ENCODE data around the gene HINT2. TPM values are rescaled to one million over a fixed set of nuclear protein-coding genes. Genes with fewer than 3 reads are reported as not detected.

Gene HINT2
- total RNA-seq, result 10 to 100 TPM; 69.2 to 80.9 TPM

- DNase-seq, result peak; percentile 97 to 99
- Mint-ChIP-seq H3K9me3 (no peaks in the 10 kb centered on the region), H3K36me3 (ENCODE audit: insufficient read depth in 2 of 2) (peaks cover 0 to 6% of the 10 kb centered on the region in 2 donors), H3K4me1 (ENCODE audit: low read depth) (peaks cover 47% of the 10 kb centered on the region), H3K27me3 (ENCODE audit: low read depth) (no peaks in the 10 kb centered on the region), H3K27ac (peak within 1 kb of the TSS; percentile 94), H3K4me3 (peak within 1 kb of the TSS; percentile 86 to 89)
- peak; percentile 85 for ATAC-seq (replicated peaks in 1 of 2)
Measured at GRCh38 chr9:35814841-35815543, at the start of gene HINT2. HINT2 (minus strand) TSS chr9:35815042; CDS start chr9:35814979, 63 bp downstream.

- Mint-ChIP-seq H3K9me3 (no peaks in the 10 kb centered on the region), H3K36me3 (ENCODE audit: insufficient read depth in 2 of 2) (no peaks in the 10 kb centered on the region), H3K27ac (no peak overlapping the region), H3K27me3 (ENCODE audit: low read depth) (peaks cover 23% of the 10 kb centered on the region), H3K4me1 (ENCODE audit: low read depth) (no peaks in the 10 kb centered on the region), H3K4me3 (no peak overlapping the region)
- ATAC-seq (replicated peaks in 1 of 2) (no peak), DNase-seq (no peak)
Measured at GRCh38 chr9:35863583-35863982, 48.7 kb upstream of the HINT2 start.

- Mint-ChIP-seq H3K9me3 (no peaks in the 10 kb centered on the region), H3K27ac (no peak overlapping the region), H3K4me3 (no peak overlapping the region), H3K4me1 (ENCODE audit: low read depth) (no peaks in the 10 kb centered on the region), H3K27me3 (ENCODE audit: low read depth) (peaks cover 23% of the 10 kb centered on the region), H3K36me3 (ENCODE audit: insufficient read depth in 2 of 2) (no peaks in the 10 kb centered on the region)
- ATAC-seq (replicated peaks in 1 of 2), result no peak
- DNase-seq, result no peak
Measured at GRCh38 chr9:35862328-35862727, 47.5 kb upstream of the HINT2 start.

- ATAC-seq (replicated peaks in 1 of 2) (no peak), DNase-seq (no peak)
- Mint-ChIP-seq H3K27me3 (ENCODE audit: low read depth) (peaks cover 23% of the 10 kb centered on the region), H3K4me3 (no peak overlapping the region), H3K36me3 (ENCODE audit: insufficient read depth in 2 of 2) (no peaks in the 10 kb centered on the region), H3K9me3 (no peaks in the 10 kb centered on the region), H3K4me1 (ENCODE audit: low read depth) (no peaks in the 10 kb centered on the region), H3K27ac (no peak overlapping the region)
Measured at GRCh38 chr9:35861161-35861897, 46.5 kb upstream of the HINT2 start.

GRCh38 chr9:35859990-35860339, 45.1 kb upstream of the HINT2 start:
- Mint-ChIP-seq H3K4me1 (ENCODE audit: low read depth) (no peaks in the 10 kb centered on the region), H3K27me3 (ENCODE audit: low read depth) (peaks cover 23% of the 10 kb centered on the region), H3K9me3 (no peaks in the 10 kb centered on the region), H3K27ac (no peak overlapping the region), H3K36me3 (ENCODE audit: insufficient read depth in 2 of 2) (no peaks in the 10 kb centered on the region), H3K4me3 (no peak overlapping the region)
- ATAC-seq (replicated peaks in 1 of 2), result no peak
- DNase-seq, result no peak

GRCh38 chr9:35859310-35859989, 44.6 kb upstream of the HINT2 start:
- H3K27me3 Mint-ChIP-seq (ENCODE audit: low read depth), result peaks cover 23% of the 10 kb centered on the region
- no peak overlapping the region for H3K27ac Mint-ChIP-seq
- no peaks in the 10 kb centered on the region for H3K36me3 Mint-ChIP-seq (ENCODE audit: insufficient read depth in 2 of 2)
- H3K4me3 Mint-ChIP-seq, result no peak overlapping the region
- H3K9me3 Mint-ChIP-seq, result no peaks in the 10 kb centered on the region
- peak in 1 of 2 donors; percentile 22 for DNase-seq
- peak; percentile 51 to 70 for ATAC-seq (replicated peaks in 1 of 2)
- H3K4me1 Mint-ChIP-seq (ENCODE audit: low read depth), result no peaks in the 10 kb centered on the region

GRCh38 chr9:35858458-35858857, 43.6 kb upstream of the HINT2 start:
- no peaks in the 10 kb centered on the region for H3K36me3 Mint-ChIP-seq (ENCODE audit: insufficient read depth in 2 of 2)
- no peaks in the 10 kb centered on the region for H3K4me1 Mint-ChIP-seq (ENCODE audit: low read depth)
- H3K9me3 Mint-ChIP-seq, result no peaks in the 10 kb centered on the region
- no peak overlapping the region for H3K4me3 Mint-ChIP-seq
- no peak overlapping the region for H3K27ac Mint-ChIP-seq
- no peak for DNase-seq
- ATAC-seq (replicated peaks in 1 of 2), result no peak
- H3K27me3 Mint-ChIP-seq (ENCODE audit: low read depth), result peaks cover 23% of the 10 kb centered on the region

GRCh38 chr9:35856882-35857281, 42.0 kb upstream of the HINT2 start:
- Mint-ChIP-seq H3K9me3 (no peaks in the 10 kb centered on the region), H3K36me3 (ENCODE audit: insufficient read depth in 2 of 2) (no peaks in the 10 kb centered on the region), H3K27ac (no peak overlapping the region), H3K4me1 (ENCODE audit: low read depth) (no peaks in the 10 kb centered on the region), H3K4me3 (no peak overlapping the region), H3K27me3 (ENCODE audit: low read depth) (peaks cover 11% of the 10 kb centered on the region)
- ATAC-seq (replicated peaks in 1 of 2) (no peak), DNase-seq (no peak)

GRCh38 chr9:35856206-35856605, 41.4 kb upstream of the HINT2 start:
- Mint-ChIP-seq H3K9me3 (no peaks in the 10 kb centered on the region), H3K36me3 (ENCODE audit: insufficient read depth in 2 of 2) (no peaks in the 10 kb centered on the region), H3K4me3 (no peak overlapping the region), H3K27ac (no peak overlapping the region), H3K27me3 (ENCODE audit: low read depth) (peaks cover 4% of the 10 kb centered on the region), H3K4me1 (ENCODE audit: low read depth) (no peaks in the 10 kb centered on the region)
- ATAC-seq (replicated peaks in 1 of 2) (no peak), DNase-seq (no peak)

GRCh38 chr9:35854091-35854762, 39.4 kb upstream of the HINT2 start:
- no peaks in the 10 kb centered on the region for H3K9me3 Mint-ChIP-seq
- no peak for ATAC-seq (replicated peaks in 1 of 2)
- no peaks in the 10 kb centered on the region for H3K27me3 Mint-ChIP-seq (ENCODE audit: low read depth)
- H3K27ac Mint-ChIP-seq, result no peak overlapping the region
- no peaks in the 10 kb centered on the region for H3K36me3 Mint-ChIP-seq (ENCODE audit: insufficient read depth in 2 of 2)
- DNase-seq, result no peak
- no peaks in the 10 kb centered on the region for H3K4me1 Mint-ChIP-seq (ENCODE audit: low read depth)
- no peak overlapping the region for H3K4me3 Mint-ChIP-seq

- ATAC-seq (replicated peaks in 1 of 2), result no peak
- Mint-ChIP-seq H3K36me3 (ENCODE audit: insufficient read depth in 2 of 2) (no peaks in the 10 kb centered on the region), H3K4me1 (ENCODE audit: low read depth) (peaks cover 8% of the 10 kb centered on the region), H3K4me3 (no peak overlapping the region), H3K27ac (no peak overlapping the region), H3K27me3 (ENCODE audit: low read depth) (no peaks in the 10 kb centered on the region), H3K9me3 (no peaks in the 10 kb centered on the region)
- no peak for DNase-seq
Measured at GRCh38 chr9:35852876-35853865, 38.3 kb upstream of the HINT2 start.

- Mint-ChIP-seq H3K9me3 (no peaks in the 10 kb centered on the region), H3K4me1 (ENCODE audit: low read depth) (peaks cover 13% of the 10 kb centered on the region), H3K36me3 (ENCODE audit: insufficient read depth in 2 of 2) (no peaks in the 10 kb centered on the region), H3K4me3 (no peak overlapping the region), H3K27ac (no peak overlapping the region), H3K27me3 (ENCODE audit: low read depth) (no peaks in the 10 kb centered on the region)
- ATAC-seq (replicated peaks in 1 of 2) (no peak), DNase-seq (no peak)
Measured at GRCh38 chr9:35852267-35852815, 37.5 kb upstream of the HINT2 start.

Data from activated T-cell treated with anti-CD3 and anti-CD28 coated beads, Interleukin-2, amount 50 U/mL, for 72 hours (primary cell).